ENCODE measurements around the gene STX11.

DNA sequence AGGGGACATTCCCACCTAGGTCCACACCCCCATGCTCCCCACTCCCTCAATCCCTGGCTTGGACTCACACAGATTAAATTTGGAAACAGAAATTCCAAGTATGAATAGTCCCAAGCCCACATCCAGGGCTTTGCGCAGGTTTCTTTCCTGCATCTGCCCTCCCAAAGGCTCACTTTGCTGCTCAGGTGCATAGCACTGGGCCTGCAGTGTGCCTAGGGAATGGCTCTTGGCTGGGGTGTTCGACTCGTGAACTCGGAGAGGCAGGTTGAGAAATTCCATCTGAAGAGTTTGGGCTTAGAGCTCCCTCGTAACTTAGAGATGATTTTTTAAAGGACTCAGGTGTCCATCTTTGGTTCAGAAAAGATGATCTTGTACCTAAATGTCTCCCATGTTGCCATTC is 40.1 kb upstream of the STX11 start:
- TF ChIP-seq, protein P1, sequence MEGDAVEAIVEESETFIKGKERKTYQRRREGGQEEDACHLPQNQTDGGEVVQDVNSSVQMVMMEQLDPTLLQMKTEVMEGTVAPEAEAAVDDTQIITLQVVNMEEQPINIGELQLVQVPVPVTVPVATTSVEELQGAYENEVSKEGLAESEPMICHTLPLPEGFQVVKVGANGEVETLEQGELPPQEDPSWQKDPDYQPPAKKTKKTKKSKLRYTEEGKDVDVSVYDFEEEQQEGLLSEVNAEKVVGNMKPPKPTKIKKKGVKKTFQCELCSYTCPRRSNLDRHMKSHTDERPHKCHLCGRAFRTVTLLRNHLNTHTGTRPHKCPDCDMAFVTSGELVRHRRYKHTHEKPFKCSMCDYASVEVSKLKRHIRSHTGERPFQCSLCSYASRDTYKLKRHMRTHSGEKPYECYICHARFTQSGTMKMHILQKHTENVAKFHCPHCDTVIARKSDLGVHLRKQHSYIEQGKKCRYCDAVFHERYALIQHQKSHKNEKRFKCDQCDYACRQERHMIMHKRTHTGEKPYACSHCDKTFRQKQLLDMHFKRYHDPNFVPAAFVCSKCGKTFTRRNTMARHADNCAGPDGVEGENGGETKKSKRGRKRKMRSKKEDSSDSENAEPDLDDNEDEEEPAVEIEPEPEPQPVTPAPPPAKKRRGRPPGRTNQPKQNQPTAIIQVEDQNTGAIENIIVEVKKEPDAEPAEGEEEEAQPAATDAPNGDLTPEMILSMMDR (IDR thresholded peaks at IDR 0.05), result no peak
- TF ChIP-seq SIN3A (IDR thresholded peaks at IDR 0.05; ENCODE audit: borderline replicate concordance, insufficient read depth, low read depth, low read length), result no peak
- TF ChIP-seq POLR2AphosphoS5 (IDR thresholded peaks at IDR 0.05; ENCODE audit: low read depth, low read length), result no peak
- no peak for TF ChIP-seq TCF7L2 (IDR thresholded peaks at IDR 0.05; ENCODE audit: low read depth, low read length)
- TF ChIP-seq, protein P2, sequence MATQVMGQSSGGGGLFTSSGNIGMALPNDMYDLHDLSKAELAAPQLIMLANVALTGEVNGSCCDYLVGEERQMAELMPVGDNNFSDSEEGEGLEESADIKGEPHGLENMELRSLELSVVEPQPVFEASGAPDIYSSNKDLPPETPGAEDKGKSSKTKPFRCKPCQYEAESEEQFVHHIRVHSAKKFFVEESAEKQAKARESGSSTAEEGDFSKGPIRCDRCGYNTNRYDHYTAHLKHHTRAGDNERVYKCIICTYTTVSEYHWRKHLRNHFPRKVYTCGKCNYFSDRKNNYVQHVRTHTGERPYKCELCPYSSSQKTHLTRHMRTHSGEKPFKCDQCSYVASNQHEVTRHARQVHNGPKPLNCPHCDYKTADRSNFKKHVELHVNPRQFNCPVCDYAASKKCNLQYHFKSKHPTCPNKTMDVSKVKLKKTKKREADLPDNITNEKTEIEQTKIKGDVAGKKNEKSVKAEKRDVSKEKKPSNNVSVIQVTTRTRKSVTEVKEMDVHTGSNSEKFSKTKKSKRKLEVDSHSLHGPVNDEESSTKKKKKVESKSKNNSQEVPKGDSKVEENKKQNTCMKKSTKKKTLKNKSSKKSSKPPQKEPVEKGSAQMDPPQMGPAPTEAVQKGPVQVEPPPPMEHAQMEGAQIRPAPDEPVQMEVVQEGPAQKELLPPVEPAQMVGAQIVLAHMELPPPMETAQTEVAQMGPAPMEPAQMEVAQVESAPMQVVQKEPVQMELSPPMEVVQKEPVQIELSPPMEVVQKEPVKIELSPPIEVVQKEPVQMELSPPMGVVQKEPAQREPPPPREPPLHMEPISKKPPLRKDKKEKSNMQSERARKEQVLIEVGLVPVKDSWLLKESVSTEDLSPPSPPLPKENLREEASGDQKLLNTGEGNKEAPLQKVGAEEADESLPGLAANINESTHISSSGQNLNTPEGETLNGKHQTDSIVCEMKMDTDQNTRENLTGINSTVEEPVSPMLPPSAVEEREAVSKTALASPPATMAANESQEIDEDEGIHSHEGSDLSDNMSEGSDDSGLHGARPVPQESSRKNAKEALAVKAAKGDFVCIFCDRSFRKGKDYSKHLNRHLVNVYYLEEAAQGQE (IDR thresholded peaks at IDR 0.05; ENCODE audit: insufficient read depth in 1 of 2, low read depth in 2 of 2, low read length in 1 of 2), result no peak

Measured in Panc1 (cell line).